Measurements from ENCODE around the gene CHRNE.

Gene CHRNE

DNA sequence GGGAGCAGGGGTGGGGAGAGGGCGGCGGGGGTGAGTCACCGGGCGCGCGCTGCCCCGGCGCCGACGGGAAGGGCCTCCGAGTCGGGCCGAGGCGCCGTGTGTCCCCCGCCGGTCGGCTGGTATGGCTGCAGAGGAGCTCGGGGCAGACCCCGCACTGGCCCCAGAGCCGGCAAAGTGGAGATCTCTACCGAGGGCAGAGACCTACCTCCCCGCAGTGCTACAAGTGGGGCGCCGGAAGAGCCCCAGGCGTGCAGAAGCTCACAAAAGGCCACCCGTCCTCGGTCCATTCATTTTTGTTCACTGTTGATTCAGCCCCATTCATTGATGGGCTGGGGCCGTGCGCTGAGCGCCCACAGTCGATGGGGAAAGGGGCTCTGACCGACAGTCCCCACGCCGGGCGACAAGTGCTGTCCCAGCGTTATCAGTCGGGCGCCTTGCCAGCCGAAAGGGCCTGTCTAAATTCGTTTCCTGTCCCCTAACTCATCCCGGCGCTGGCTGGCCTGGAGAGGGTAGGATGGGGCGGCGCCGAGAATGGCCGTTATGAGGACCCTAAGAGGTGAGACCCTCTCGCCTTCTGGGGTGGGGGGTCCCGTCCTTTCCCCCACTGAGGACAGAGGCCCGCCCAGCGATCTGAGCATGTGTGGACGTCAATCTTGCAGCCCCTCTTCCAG is 47.3 kb upstream of the CHRNE start:
- peak overlapping the region; percentile 95 for H2BK120ac ChIP-seq (ENCODE audit: low read depth, low read length)
- peak overlapping the region; percentile 100 for H2AK5ac ChIP-seq (ENCODE audit: low read depth, low read length)
- H2AFZ ChIP-seq (ENCODE audit: low read length), result peak overlapping the region; percentile 61
- peak overlapping the region; percentile 80 to 100 for H3K4me3 ChIP-seq (ENCODE audit: low read length in 2 of 2)
- no peak overlapping the region for H4K8ac ChIP-seq (ENCODE audit: low read depth, low read length)
- peaks cover 17 to 22% of the 10 kb centered on the region in 2 donors for H3K4me1 ChIP-seq (ENCODE audit: control insufficient read depth in 2 of 2, insufficient read depth in 1 of 2, low read depth in 1 of 2, low read length in 2 of 2)
- H3K9ac ChIP-seq (ENCODE audit: low read depth, low read length, poor library complexity), result peak overlapping the region; percentile 87
- peaks cover 5% of the 10 kb centered on the region for H3K79me1 ChIP-seq (ENCODE audit: low read depth, low read length)
- peak overlapping the region; percentile 100 for H2BK5ac ChIP-seq (ENCODE audit: low read length)
- peak overlapping the region; percentile 93 for H4K91ac ChIP-seq (ENCODE audit: low read depth, low read length, poor library complexity)
- DNase-seq (ENCODE audit: low spot score), result no peak
- no CpG with 5 or more reads among the region's 52 CpGs for WGBS, 2 donors (ENCODE audit: extremely low coverage in 2 of 2, insufficient read length in 2 of 2, insufficient replicate concordance in 1 of 2)
- peak overlapping the region; percentile 67 for H3K14ac ChIP-seq (ENCODE audit: low read length)
- peak overlapping the region; percentile 100 for H3K27ac ChIP-seq (replicated peaks; ENCODE audit: low read length)
- H2BK15ac ChIP-seq (ENCODE audit: low read length), result peak overlapping the region; percentile 83
- no peaks in the 10 kb centered on the region for H3K27me3 ChIP-seq (ENCODE audit: control insufficient read depth in 3 of 3, insufficient read depth in 3 of 3, low read depth in 1 of 3, low read length in 3 of 3)
- H3K18ac ChIP-seq (ENCODE audit: low read length), result peak overlapping the region; percentile 100
- H3K36me3 ChIP-seq (replicated peaks in 1 of 2; ENCODE audit: control insufficient read depth in 2 of 2, insufficient read depth in 2 of 2, low read length in 2 of 2), result peaks cover 12 to 19% of the 10 kb centered on the region in 2 donors
- peak overlapping the region; percentile 66 for H3K4ac ChIP-seq (ENCODE audit: low read length)
- peak overlapping the region; percentile 86 for H3K23ac ChIP-seq (ENCODE audit: low read depth, low read length, poor library complexity)
- no peak overlapping the region for H2BK12ac ChIP-seq (ENCODE audit: low read length)
- peak overlapping the region; percentile 89 for H3K4me2 ChIP-seq (ENCODE audit: insufficient read depth, low read length, poor library complexity, severe bottlenecking)
- H3K9me3 ChIP-seq (replicated peaks in 1 of 2; ENCODE audit: control insufficient read depth in 2 of 2, insufficient read depth in 1 of 2, low read depth in 1 of 2, low read length in 2 of 2), result no peaks in the 10 kb centered on the region

DNA sequence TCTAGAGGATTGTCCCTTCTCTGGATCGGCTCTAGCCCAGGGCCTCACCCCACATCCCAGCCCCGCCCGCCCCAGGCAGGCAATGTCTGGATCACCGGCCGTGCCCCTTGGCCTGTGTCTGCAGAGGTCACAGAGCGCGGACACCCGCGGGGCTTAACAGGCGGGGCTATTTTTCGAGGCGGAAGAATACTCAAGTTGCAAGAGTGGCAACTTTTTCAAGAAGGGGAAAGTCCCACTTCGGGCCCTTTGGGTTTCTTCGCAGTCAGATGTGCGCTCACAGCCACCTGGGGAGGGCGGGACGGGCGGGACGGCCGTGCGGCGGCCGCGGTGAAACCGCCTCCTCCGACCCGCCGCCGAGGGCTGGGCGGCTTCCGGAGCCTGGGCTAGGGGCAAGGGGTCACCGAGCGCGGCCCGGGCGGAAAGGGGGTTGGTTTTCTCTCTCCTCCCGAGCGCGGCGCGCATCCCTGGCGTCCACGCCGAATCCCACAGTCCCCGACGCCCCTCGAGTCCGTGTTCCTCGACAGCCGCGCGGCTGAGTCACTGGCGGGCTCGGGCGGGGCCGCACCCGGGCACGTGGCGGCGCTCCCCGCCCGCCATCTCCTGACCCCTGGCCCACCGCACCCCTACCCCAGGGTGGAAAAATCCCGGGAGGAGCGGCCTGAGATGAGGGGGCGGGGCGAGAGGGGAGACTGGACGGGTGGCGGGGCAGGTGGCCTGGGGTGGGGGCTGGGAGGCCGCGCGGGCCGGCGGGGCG is 46.6 kb upstream of the CHRNE start:
- Histone ChIP-seq H2BK15ac (ENCODE audit: low read length) (peak overlapping the region; percentile 62), H3K79me1 (ENCODE audit: low read depth, low read length) (peaks cover 6% of the 10 kb centered on the region), H2AFZ (ENCODE audit: low read length) (peak overlapping the region; percentile 91), H2BK5ac (ENCODE audit: low read length) (peak overlapping the region; percentile 100), H3K4me1 (ENCODE audit: control insufficient read depth in 2 of 2, insufficient read depth in 1 of 2, low read depth in 1 of 2, low read length in 2 of 2) (peaks cover 18 to 22% of the 10 kb centered on the region in 2 donors), H3K9ac (ENCODE audit: low read depth, low read length, poor library complexity) (peak overlapping the region; percentile 83), H3K14ac (ENCODE audit: low read length) (no peak overlapping the region), H3K27ac (replicated peaks; ENCODE audit: low read length) (peak overlapping the region; percentile 100), H3K23ac (ENCODE audit: low read depth, low read length, poor library complexity) (peak overlapping the region; percentile 97), H4K91ac (ENCODE audit: low read depth, low read length, poor library complexity) (peak overlapping the region; percentile 61), H2BK120ac (ENCODE audit: low read depth, low read length) (no peak overlapping the region), H2BK12ac (ENCODE audit: low read length) (no peak overlapping the region), H3K4me2 (ENCODE audit: insufficient read depth, low read length, poor library complexity, severe bottlenecking) (peak overlapping the region; percentile 95), H3K36me3 (replicated peaks in 1 of 2; ENCODE audit: control insufficient read depth in 2 of 2, insufficient read depth in 2 of 2, low read length in 2 of 2) (peaks cover 18 to 26% of the 10 kb centered on the region in 2 donors), H3K9me3 (replicated peaks in 1 of 2; ENCODE audit: control insufficient read depth in 2 of 2, insufficient read depth in 1 of 2, low read depth in 1 of 2, low read length in 2 of 2) (no peaks in the 10 kb centered on the region), H3K18ac (ENCODE audit: low read length) (peak overlapping the region; percentile 98), H2AK5ac (ENCODE audit: low read depth, low read length) (peak overlapping the region; percentile 88), H3K4ac (ENCODE audit: low read length) (peak overlapping the region; percentile 97), H4K8ac (ENCODE audit: low read depth, low read length) (no peak overlapping the region), H3K27me3 (ENCODE audit: control insufficient read depth in 3 of 3, insufficient read depth in 3 of 3, low read depth in 1 of 3, low read length in 3 of 3) (no peaks in the 10 kb centered on the region), H3K4me3 (ENCODE audit: low read length in 2 of 2) (peak overlapping the region; percentile 84 to 100)
- DNase-seq (ENCODE audit: low spot score), result peak; percentile 87
- no CpG with 5 or more reads among the region's 75 CpGs for WGBS, 2 donors (ENCODE audit: extremely low coverage in 2 of 2, insufficient read length in 2 of 2, insufficient replicate concordance in 1 of 2)

DNA sequence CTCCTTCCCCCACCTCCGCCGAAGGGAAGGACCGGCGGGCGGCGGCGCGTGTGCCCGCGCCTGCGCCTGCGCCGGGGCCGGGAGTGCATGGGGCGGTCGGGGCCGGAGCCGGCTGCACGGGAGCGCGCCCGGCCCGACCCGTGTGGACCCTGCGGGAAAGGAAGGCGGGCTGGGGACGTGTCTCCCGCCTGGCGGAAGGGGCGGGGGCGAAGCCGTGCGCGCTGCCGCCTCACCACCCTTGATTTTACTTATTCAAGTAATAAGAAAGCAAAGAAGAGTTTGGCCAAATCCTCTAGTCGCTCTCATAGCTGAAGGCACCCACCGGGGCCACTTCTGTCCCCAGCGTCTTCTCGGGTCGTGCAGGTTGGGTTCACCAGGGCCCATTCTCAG is 46.0 kb upstream of the CHRNE start:
- Histone ChIP-seq H2BK120ac (ENCODE audit: low read depth, low read length) (no peak overlapping the region), H2BK5ac (ENCODE audit: low read length) (peak overlapping the region; percentile 100)

More for the DNA sequence above, 46.0 kb upstream of the CHRNE start:
- H3K4ac ChIP-seq (ENCODE audit: low read length), result no peak overlapping the region
- peak overlapping the region; percentile 89 for H3K23ac ChIP-seq (ENCODE audit: low read depth, low read length, poor library complexity)
- peak overlapping the region; percentile 84 to 100 for H3K4me3 ChIP-seq (ENCODE audit: low read length in 2 of 2)
- H3K27me3 ChIP-seq (ENCODE audit: control insufficient read depth in 3 of 3, insufficient read depth in 3 of 3, low read depth in 1 of 3, low read length in 3 of 3), result no peaks in the 10 kb centered on the region
- no peak overlapping the region for H4K91ac ChIP-seq (ENCODE audit: low read depth, low read length, poor library complexity)
- H3K4me1 ChIP-seq (ENCODE audit: control insufficient read depth in 2 of 2, insufficient read depth in 1 of 2, low read depth in 1 of 2, low read length in 2 of 2), result peaks cover 18 to 22% of the 10 kb centered on the region in 2 donors
- peak overlapping the region; percentile 100 for H3K27ac ChIP-seq (replicated peaks; ENCODE audit: low read length)
- no peak overlapping the region for H2BK15ac ChIP-seq (ENCODE audit: low read length)
- H3K36me3 ChIP-seq (replicated peaks in 1 of 2; ENCODE audit: control insufficient read depth in 2 of 2, insufficient read depth in 2 of 2, low read length in 2 of 2), result peaks cover 23 to 32% of the 10 kb centered on the region in 2 donors
- peak overlapping the region; percentile 88 for H2AK5ac ChIP-seq (ENCODE audit: low read depth, low read length)
- peak overlapping the region; percentile 95 for H3K4me2 ChIP-seq (ENCODE audit: insufficient read depth, low read length, poor library complexity, severe bottlenecking)
- DNase-seq (ENCODE audit: low spot score), result peak; percentile 88
- H3K14ac ChIP-seq (ENCODE audit: low read length), result no peak overlapping the region
- peak overlapping the region; percentile 32 for H3K9ac ChIP-seq (ENCODE audit: low read depth, low read length, poor library complexity)
- WGBS, 2 donors (ENCODE audit: extremely low coverage in 2 of 2, insufficient read length in 2 of 2, insufficient replicate concordance in 1 of 2), result no CpG with 5 or more reads among the region's 40 CpGs
- no peak overlapping the region for H2BK12ac ChIP-seq (ENCODE audit: low read length)
- no peak overlapping the region for H4K8ac ChIP-seq (ENCODE audit: low read depth, low read length)
- peak overlapping the region; percentile 91 for H2AFZ ChIP-seq (ENCODE audit: low read length)
- peaks cover 6% of the 10 kb centered on the region for H3K79me1 ChIP-seq (ENCODE audit: low read depth, low read length)
- H3K9me3 ChIP-seq (replicated peaks in 1 of 2; ENCODE audit: control insufficient read depth in 2 of 2, insufficient read depth in 1 of 2, low read depth in 1 of 2, low read length in 2 of 2), result no peaks in the 10 kb centered on the region
- H3K18ac ChIP-seq (ENCODE audit: low read length), result peak overlapping the region; percentile 93

Data from neuronal stem cell (in vitro differentiated cells).